ENCODE measurements around the gene MMD2.

- no peak for TF ChIP-seq CTCF (conservative IDR thresholded peaks at IDR 0.05 in 1 of 2, IDR thresholded peaks at IDR 0.05 in 1 of 2; ENCODE audit: extremely low read depth in 1 of 2, insufficient read depth in 1 of 2, low read depth in 1 of 2, low read length in 2 of 2)
- no peak for TF ChIP-seq EZH2 (IDR thresholded peaks at IDR 0.05; ENCODE audit: borderline replicate concordance, low read length)
These were observed 21.6 kb downstream of the MMD2 start for GRCh38 chr7:4937411-4937810.

Measured in mammary epithelial cell (primary cell).